Natural killer cell (primary cell): Measurements from ENCODE around the gene TRAPPC2L. TPM values are rescaled to one million over a fixed set of nuclear protein-coding genes. Genes with fewer than 3 reads are reported as not detected.
A peak's percentile ranks its signal among the peaks of the same experiment; 100 is the strongest.

Experiments
- ATAC-seq, 3 donors: fragments of 150-1000 bp in 2 of 3; fragments of 200-7000 bp in 1 of 3; cut with Tn5 transposase; 1 replicate in 1 of 3; 2 replicates in 2 of 3; pipeline ENCODE4 v1.10.0; 2021; ENCODE audit warnings: mild to moderate bottlenecking in 2 of 3, moderate library complexity in 2 of 3
- DNase-seq, 2 donors: peaks; one replicate each; pipeline versions ENCODE4 v3.0.0 to v3.0.0-alpha.2; 2013 to 2021; ENCODE audit warnings: mixed read lengths in 1 of 2
- H3K27ac ChIP-seq: one replicate; pipeline ENCODE4 v1.5.1; 2013; ENCODE audit warnings: mild to moderate bottlenecking, low read length
- H3K27me3 ChIP-seq: one replicate; pipeline ENCODE4 v1.6.1; 2013; ENCODE audit warnings: low read length; ENCODE audit not compliant: control insufficient read depth, insufficient read depth
- H3K36me3 ChIP-seq: one replicate; pipeline ENCODE4 v1.6.1; 2013; ENCODE audit warnings: low read length; ENCODE audit not compliant: control insufficient read depth, insufficient read depth
- H3K4me1 ChIP-seq: one replicate; pipeline ENCODE4 v1.6.1; 2013; ENCODE audit warnings: low read length; ENCODE audit not compliant: control insufficient read depth, insufficient read depth
- H3K4me3 ChIP-seq: one replicate; pipeline ENCODE4 v1.5.1; 2013; ENCODE audit warnings: low read length
- H3K9me3 ChIP-seq: one replicate; pipeline ENCODE4 v1.6.1; 2013; ENCODE audit warnings: low read length; ENCODE audit not compliant: control insufficient read depth, insufficient read depth
- H3K27ac Mint-ChIP-seq, 2 donors: one replicate each; pipeline ENCODE4 v1.8.0; 2022; ENCODE audit warnings: mild to moderate bottlenecking in 2 of 2, mixed read lengths in 2 of 2, moderate library complexity in 1 of 2
- H3K27me3 Mint-ChIP-seq, 2 donors: one replicate each; pipeline ENCODE4 v1.8.0; 2022; ENCODE audit warnings: low read depth in 2 of 2, mixed read lengths in 2 of 2
- H3K36me3 Mint-ChIP-seq: one replicate; pipeline ENCODE4 v1.8.0; 2022; ENCODE audit warnings: mixed read lengths
- H3K4me1 Mint-ChIP-seq, 2 donors: one replicate each; pipeline ENCODE4 v1.8.0; 2022; ENCODE audit warnings: mixed read lengths in 2 of 2
- H3K4me3 Mint-ChIP-seq: one replicate; pipeline ENCODE4 v1.8.0; 2022; ENCODE audit warnings: mild to moderate bottlenecking, moderate library complexity, mixed read lengths
- H3K9me3 Mint-ChIP-seq, 2 donors: one replicate each; pipeline ENCODE4 v1.8.0; 2022; ENCODE audit warnings: mixed read lengths in 2 of 2
- WGBS: methylation state at CpG from one replicate; pipeline ENCODE4 v1.1.7; 2013; ENCODE audit warnings: missing lambda C conversion rate; ENCODE audit not compliant: insufficient coverage; 5-methylcytosine and 5-hydroxymethylcytosine counted together
- intact Hi-C: fragments of 100-400 bp; cut with micrococcal nuclease; formaldehyde crosslinking; loops from one replicate; pipeline ENCODE4 v1.14.2; 2022
- total RNA-seq, 4 donors: library from RNA; stranded (reverse); fragments of 120-200 nt in 1 of 4; gene quantifications; one replicate each; pipeline versions ENCODE4 v1.2.3 to v1.2.4, GENCODE V29; 2013 to 2022
- TF ChIP-seq, protein P1 (sequence below): fragments of 200-600 bp; IDR thresholded peaks from one replicate; pipeline ENCODE4 v1.8.0; 2022; ENCODE audit warnings: antibody characterized with exemption

Gene TRAPPC2L
- total RNA-seq, 3 donors from 2014 or later (not counting 1 experiment from before 2014, with no cell fraction given) = 31.9 to 39.0 (median 36.2) TPM

DNA sequence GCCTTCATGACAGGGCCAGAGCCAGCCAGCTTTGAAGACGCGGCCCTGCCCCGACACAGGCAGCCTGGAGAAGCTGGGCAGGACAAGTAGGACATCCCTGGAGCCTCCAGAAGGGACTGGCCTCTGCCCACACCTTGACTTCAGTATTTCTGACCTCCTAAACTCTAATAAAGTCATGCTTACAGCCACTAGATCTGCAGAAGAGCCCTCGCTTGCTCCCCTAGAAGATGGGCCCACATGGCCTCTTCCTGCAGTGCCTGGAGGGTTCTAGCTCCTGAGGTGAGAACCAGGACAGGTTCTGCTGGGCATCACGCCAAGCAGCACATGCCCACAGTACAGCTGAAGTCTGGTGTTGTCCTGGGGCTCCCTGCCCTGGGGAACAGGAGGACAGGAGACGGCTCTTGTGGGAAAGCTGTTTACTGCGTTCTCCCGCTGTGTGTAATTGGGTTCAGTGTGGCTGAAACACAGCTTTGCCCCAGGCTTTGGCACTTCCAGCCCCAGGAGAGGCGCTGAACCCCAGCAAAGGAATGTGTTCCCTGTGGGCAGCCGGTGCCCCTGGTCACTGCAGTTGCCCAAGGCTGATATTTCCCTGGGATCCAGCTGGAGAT is 47.8 kb upstream of the TRAPPC2L start:
- Mint-ChIP-seq H3K27ac (no peak overlapping the region), H3K27me3 (no peaks in the 10 kb centered on the region), H3K9me3 (no peaks in the 10 kb centered on the region), H3K4me1 (peaks cover 7 to 24% of the 10 kb centered on the region in 2 donors), H3K36me3 (no peaks in the 10 kb centered on the region), H3K4me3 (no peak overlapping the region)
- ATAC-seq = no peak
- Histone ChIP-seq H3K4me3 (no peak overlapping the region), H3K36me3 (peaks cover 10% of the 10 kb centered on the region), H3K27ac (no peak overlapping the region), H3K4me1 (peaks cover 34% of the 10 kb centered on the region), H3K9me3 (no peaks in the 10 kb centered on the region), H3K27me3 (no peaks in the 10 kb centered on the region)
- intact Hi-C loops = no loop called here
- TF ChIP-seq, protein P1, sequence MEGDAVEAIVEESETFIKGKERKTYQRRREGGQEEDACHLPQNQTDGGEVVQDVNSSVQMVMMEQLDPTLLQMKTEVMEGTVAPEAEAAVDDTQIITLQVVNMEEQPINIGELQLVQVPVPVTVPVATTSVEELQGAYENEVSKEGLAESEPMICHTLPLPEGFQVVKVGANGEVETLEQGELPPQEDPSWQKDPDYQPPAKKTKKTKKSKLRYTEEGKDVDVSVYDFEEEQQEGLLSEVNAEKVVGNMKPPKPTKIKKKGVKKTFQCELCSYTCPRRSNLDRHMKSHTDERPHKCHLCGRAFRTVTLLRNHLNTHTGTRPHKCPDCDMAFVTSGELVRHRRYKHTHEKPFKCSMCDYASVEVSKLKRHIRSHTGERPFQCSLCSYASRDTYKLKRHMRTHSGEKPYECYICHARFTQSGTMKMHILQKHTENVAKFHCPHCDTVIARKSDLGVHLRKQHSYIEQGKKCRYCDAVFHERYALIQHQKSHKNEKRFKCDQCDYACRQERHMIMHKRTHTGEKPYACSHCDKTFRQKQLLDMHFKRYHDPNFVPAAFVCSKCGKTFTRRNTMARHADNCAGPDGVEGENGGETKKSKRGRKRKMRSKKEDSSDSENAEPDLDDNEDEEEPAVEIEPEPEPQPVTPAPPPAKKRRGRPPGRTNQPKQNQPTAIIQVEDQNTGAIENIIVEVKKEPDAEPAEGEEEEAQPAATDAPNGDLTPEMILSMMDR = no peak
- 95% methylated on average over 10 of the region's 10 CpGs for WGBS
- no peak for DNase-seq

DNA sequence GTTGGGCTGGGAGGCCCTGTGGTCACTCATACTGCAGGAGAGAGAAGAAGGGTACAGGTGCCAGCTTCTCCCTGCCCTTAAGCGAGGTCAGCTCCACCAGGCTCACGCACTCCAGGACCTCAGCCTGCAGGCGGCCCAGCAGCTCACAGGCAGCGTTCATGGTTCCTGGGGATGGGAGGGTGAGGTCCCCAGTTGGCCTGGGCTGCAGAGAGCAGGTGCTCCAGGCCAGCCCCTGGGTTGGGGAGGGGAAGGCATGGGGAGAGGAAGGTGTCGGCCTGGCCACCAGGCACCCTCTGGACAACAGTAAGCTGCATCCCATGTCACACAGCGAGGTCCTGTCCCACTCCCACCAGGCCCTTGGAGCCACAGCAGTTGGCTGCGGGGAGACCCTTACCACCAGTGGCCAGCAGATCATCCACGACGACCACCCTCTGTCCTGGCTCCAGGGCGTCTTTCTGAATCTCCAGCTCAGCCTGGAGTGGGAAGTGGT is 47.2 kb upstream of the TRAPPC2L start:
- 90% methylated on average over 10 of the region's 10 CpGs for WGBS
- H3K36me3 Mint-ChIP-seq = no peaks in the 10 kb centered on the region

DNA sequence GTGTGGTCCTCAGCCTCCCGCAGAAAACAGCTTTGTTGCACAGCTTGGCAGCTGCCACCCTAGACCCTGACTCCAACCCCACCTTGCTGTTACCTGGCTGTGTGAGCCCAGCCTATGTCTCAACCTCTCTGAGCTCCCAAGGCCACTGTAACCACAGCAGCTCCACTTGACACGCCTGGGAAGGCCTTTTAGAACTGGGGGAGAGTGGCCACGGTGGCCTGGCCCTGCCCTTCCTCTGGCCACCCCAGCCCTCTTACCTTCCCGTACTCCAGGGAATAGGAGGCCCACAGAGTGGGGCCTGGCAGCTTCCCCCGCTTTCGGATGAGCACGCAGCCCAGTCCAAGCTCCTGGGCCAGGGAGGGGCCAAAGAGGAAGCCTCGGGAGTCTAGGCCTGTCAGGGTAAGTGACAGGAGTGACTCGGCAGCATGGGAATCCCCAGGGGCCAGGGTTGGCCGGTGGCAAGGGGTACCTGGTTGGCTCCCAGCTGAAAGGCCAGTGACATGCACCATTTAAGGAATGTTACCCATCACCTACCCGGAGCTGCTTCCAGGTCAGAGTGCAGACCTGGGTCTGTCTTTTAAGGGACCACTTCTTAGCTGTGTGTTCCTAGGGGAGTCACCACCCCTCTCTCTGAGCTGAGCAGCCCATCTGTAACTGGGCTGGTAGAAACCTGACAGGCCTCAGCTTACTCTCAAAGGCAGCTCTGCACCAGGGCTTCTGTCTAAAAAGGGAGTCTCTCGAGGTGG is 46.6 kb upstream of the TRAPPC2L start:
- H3K36me3 Mint-ChIP-seq = no peaks in the 10 kb centered on the region
- Histone ChIP-seq H3K27ac (no peak overlapping the region), H3K9me3 (no peaks in the 10 kb centered on the region), H3K4me1 (peaks cover 24% of the 10 kb centered on the region), H3K27me3 (no peaks in the 10 kb centered on the region), H3K4me3 (no peak overlapping the region), H3K36me3 (peaks cover 10% of the 10 kb centered on the region)
- H3K4me3 Mint-ChIP-seq = peak overlapping the region; percentile 92
- H3K9me3 Mint-ChIP-seq = no peaks in the 10 kb centered on the region
- TF ChIP-seq, protein P1 = no peak
- intact Hi-C loops = no loop called here
- 44% methylated on average over 12 of the region's 12 CpGs for WGBS
- DNase-seq = no peak
- H3K27ac Mint-ChIP-seq = peak overlapping the region; percentile 82 to 96
- peaks cover 7 to 24% of the 10 kb centered on the region in 2 donors for H3K4me1 Mint-ChIP-seq
- ATAC-seq = no peak
- H3K27me3 Mint-ChIP-seq = no peaks in the 10 kb centered on the region

More for the DNA sequence above, 47.2 kb upstream of the TRAPPC2L start:
- no peak for ATAC-seq
- Histone ChIP-seq H3K36me3 (peaks cover 10% of the 10 kb centered on the region), H3K27me3 (no peaks in the 10 kb centered on the region), H3K4me1 (peaks cover 29% of the 10 kb centered on the region), H3K4me3 (no peak overlapping the region), H3K9me3 (no peaks in the 10 kb centered on the region), H3K27ac (no peak overlapping the region)
- H3K4me3 Mint-ChIP-seq = no peak overlapping the region
- H3K9me3 Mint-ChIP-seq = no peaks in the 10 kb centered on the region
- no peak overlapping the region for H3K27ac Mint-ChIP-seq
- H3K27me3 Mint-ChIP-seq = no peaks in the 10 kb centered on the region
- DNase-seq = no peak
- TF ChIP-seq, protein P1 = no peak
- intact Hi-C loops = no loop called here
- H3K4me1 Mint-ChIP-seq = peaks cover 7 to 24% of the 10 kb centered on the region in 2 donors
